CD4-positive, CD25-positive, alpha-beta regulatory T cell (primary cell): ENCODE results near the gene IFT74. TPM values are rescaled to one million over a fixed set of nuclear protein-coding genes. Genes with fewer than 3 reads are reported as not detected.
"Not testable (repeated sequence)": the region's sequence is repeated elsewhere in the genome, so short reads cannot be mapped to it uniquely, and the experiment has no call there.

Source experiments
- ATAC-seq, 2 donors: fragments of 150-1000 bp; cut with Tn5 transposase; one replicate each; pipeline ENCODE4 v1.10.0; 2021; ENCODE audit warnings: low read depth in 2 of 2, moderate number of reproducible peaks in 2 of 2, moderate library complexity in 1 of 2
- DNase-seq, 3 donors: peaks; one replicate each; pipeline versions ENCODE4 v3.0.0 to v3.0.0-alpha.2; 2012 to 2022; ENCODE audit warnings: mixed read lengths in 1 of 3
- H3K27ac ChIP-seq: one replicate; pipeline ENCODE4 v1.7.0; 2013; ENCODE audit warnings: mild to moderate bottlenecking, low read length; ENCODE audit not compliant: insufficient read depth, poor library complexity, severe bottlenecking
- H3K27me3 ChIP-seq: one replicate; pipeline ENCODE4 v1.7.0; 2013; ENCODE audit warnings: low read length; ENCODE audit not compliant: control insufficient read depth, insufficient read depth
- H3K36me3 ChIP-seq: one replicate; pipeline ENCODE4 v1.7.0; 2013; ENCODE audit warnings: mild to moderate bottlenecking, low read length, moderate library complexity; ENCODE audit not compliant: control insufficient read depth, insufficient read depth
- H3K4me1 ChIP-seq: 2 replicates; pipeline ENCODE4 v1.7.0; 2013; ENCODE audit warnings: mild to moderate bottlenecking, low read length; ENCODE audit not compliant: insufficient read depth, control insufficient read depth, poor library complexity, severe bottlenecking
- H3K4me3 ChIP-seq: one replicate; pipeline ENCODE4 v1.7.0; 2013; ENCODE audit warnings: low read depth, mild to moderate bottlenecking, low read length, moderate library complexity
- H3K9me3 ChIP-seq, 2 experiments: 1 replicate in 1 of 2; 2 replicates in 1 of 2; pipeline ENCODE4 v1.7.0; 2013; ENCODE audit warnings: low read length in 2 of 2, mild to moderate bottlenecking in 1 of 2, moderate library complexity in 1 of 2; ENCODE audit not compliant: control insufficient read depth in 2 of 2
- H3K27ac Mint-ChIP-seq, 3 donors: one replicate each; pipeline ENCODE4 v1.8.0; 2020 to 2022; ENCODE audit warnings: mild to moderate bottlenecking in 3 of 3, mixed read lengths in 3 of 3, moderate library complexity in 2 of 3
- H3K27me3 Mint-ChIP-seq: one replicate; pipeline ENCODE4 v1.8.0; 2022; ENCODE audit warnings: mild to moderate bottlenecking, mixed read lengths
- H3K36me3 Mint-ChIP-seq: one replicate; pipeline ENCODE4 v1.8.0; 2020; ENCODE audit warnings: mixed read lengths
- H3K4me1 Mint-ChIP-seq, 4 donors: one replicate each; pipeline ENCODE4 v1.8.0; 2020 to 2022; ENCODE audit warnings: mixed read lengths in 4 of 4, mild to moderate bottlenecking in 1 of 4
- H3K4me3 Mint-ChIP-seq, 4 donors: one replicate each; pipeline ENCODE4 v1.8.0; 2020 to 2022; ENCODE audit warnings: mild to moderate bottlenecking in 4 of 4, mixed read lengths in 4 of 4, moderate library complexity in 3 of 4
- H3K9me3 Mint-ChIP-seq, 7 donors: one replicate each; pipeline ENCODE4 v1.8.0; 2020 to 2022; ENCODE audit warnings: mixed read lengths in 7 of 7, mild to moderate bottlenecking in 3 of 7, moderate library complexity in 2 of 7
- polyA plus RNA-seq, 4 donors: library from polyadenylated mRNA; unstranded; fragments of 300-500 nt; fragmentation: Illumina TruSeq; gene quantifications; one replicate each; pipeline ENCODE4 v1.2.3, GENCODE V29; 2021
- total RNA-seq: library from RNA; stranded (reverse); gene quantifications from one replicate; pipeline ENCODE4 v1.2.3, GENCODE V29; 2022

The IFT74 gene
- total and polyA plus RNA-seq, 5 donors from 2014 or later = 5.3 to 9.6 (median 6.3) TPM

DNA sequence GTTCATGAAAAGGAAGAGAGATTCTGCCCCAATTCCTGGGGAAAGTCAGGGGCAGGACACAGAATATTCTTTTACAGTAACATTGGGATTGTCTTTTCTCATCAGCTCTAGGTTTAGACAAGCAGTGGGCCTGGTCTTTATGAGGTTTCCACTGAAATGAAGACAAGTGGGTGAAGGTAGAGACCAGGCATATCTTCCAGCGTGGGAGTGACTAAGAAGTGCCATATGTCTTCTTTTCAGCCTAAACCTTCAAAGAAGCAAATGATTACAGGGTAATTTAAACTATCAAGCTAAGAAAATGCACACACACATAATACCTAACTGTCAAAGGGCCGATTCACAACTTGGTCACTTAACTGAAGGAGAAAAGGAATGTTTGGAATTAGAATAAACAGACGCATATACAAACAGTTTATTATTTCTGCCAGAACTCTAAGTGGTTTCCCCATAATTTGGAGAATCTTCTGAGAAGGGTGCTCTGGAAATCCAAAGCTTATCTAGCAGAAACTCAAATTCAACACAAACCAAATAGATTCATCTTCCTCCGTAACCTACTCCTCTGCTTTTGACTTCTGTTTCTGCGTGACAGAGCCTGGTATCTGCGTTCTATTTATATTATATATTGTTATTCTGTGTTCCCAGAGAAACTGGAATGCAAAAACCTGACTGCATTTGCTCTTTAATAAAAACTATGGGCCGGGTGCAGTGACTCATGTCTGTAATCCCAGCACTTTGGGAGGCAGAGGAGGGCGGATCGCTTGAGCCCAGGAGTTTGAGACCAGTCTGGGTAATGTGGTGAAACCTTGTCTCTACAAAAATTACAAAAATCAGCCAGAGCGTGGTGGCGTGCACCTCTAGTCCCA is 130.8 kb downstream of the IFT74 start:
- no peak for ATAC-seq
- no peaks in the 10 kb centered on the region for H3K36me3 Mint-ChIP-seq
- H3K4me3 ChIP-seq = no peak overlapping the region
- no peaks in the 10 kb centered on the region for H3K27me3 Mint-ChIP-seq
- no peaks in the 10 kb centered on the region for H3K27me3 ChIP-seq
- DNase-seq = no peak
- no peak overlapping the region for H3K27ac ChIP-seq
- no peaks in the 10 kb centered on the region for H3K36me3 ChIP-seq
- H3K9me3 ChIP-seq = no peaks in the 10 kb centered on the region
- no peaks in the 10 kb centered on the region for H3K4me1 Mint-ChIP-seq
- no peak overlapping the region for H3K27ac Mint-ChIP-seq
- H3K4me1 ChIP-seq = no peaks in the 10 kb centered on the region
- H3K9me3 Mint-ChIP-seq = no peaks in the 10 kb centered on the region
- H3K4me3 Mint-ChIP-seq = no peak overlapping the region

DNA sequence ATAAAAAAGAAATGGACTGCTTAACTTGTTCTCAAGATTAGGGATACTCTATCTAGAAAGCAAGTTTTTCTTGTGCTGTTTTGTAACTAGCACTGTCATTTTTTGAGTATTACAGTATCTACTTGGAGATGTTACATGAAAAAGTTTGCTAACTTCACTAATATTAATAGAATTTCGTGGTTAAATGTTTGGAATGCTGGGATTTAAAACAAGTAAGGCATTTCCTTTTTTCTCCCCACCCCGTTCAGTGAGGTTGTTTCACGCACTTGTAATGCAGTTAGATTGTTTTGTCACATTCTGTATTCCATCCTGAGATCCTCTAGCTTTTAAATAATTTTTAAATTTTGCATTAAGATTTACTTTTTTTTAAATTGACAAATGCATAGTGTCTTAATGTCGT is 132.8 kb downstream of the IFT74 start:
- H3K4me1 Mint-ChIP-seq = no peaks in the 10 kb centered on the region
- no peaks in the 10 kb centered on the region for H3K36me3 Mint-ChIP-seq
- Histone ChIP-seq H3K36me3 (no peaks in the 10 kb centered on the region), H3K4me1 (no peaks in the 10 kb centered on the region), H3K9me3 (no peaks in the 10 kb centered on the region), H3K27ac (no peak overlapping the region), H3K27me3 (no peaks in the 10 kb centered on the region), H3K4me3 (no peak overlapping the region)
- H3K27ac Mint-ChIP-seq = no peak overlapping the region
- no peak for DNase-seq
- no peak overlapping the region for H3K4me3 Mint-ChIP-seq
- no peaks in the 10 kb centered on the region for H3K27me3 Mint-ChIP-seq
- H3K9me3 Mint-ChIP-seq = no peaks in the 10 kb centered on the region
- no peak for ATAC-seq

DNA sequence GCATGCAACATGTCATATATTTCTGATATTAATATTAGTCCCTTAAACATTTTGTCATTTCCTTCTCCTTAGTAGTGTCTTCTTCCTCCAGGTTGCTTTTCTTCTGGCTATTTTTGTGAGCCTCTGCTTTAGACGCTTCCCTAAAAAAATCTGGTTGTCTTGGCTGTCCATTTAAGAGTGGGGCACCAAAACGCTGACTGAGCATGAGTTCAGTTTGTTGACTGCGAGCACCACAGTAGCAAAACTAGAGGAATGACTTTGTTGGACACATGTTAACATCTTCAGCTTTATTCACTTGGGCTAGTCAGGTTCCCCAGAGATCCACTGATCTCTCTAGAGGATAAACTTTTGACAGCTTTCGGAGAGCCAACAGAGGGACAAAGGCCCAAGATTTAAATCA is 133.5 kb downstream of the IFT74 start:
- Mint-ChIP-seq H3K4me3 (no peak overlapping the region), H3K27ac (no peak overlapping the region), H3K4me1 (no peaks in the 10 kb centered on the region), H3K27me3 (no peaks in the 10 kb centered on the region), H3K9me3 (peaks cover 0 to 2% (median 0%) of the 10 kb centered on the region in 7 donors), H3K36me3 (no peaks in the 10 kb centered on the region)
- Histone ChIP-seq H3K9me3 (no peaks in the 10 kb centered on the region), H3K4me1 (no peaks in the 10 kb centered on the region), H3K27me3 (no peaks in the 10 kb centered on the region), H3K27ac (no peak overlapping the region), H3K36me3 (no peaks in the 10 kb centered on the region), H3K4me3 (no peak overlapping the region)
- no peak for DNase-seq
- ATAC-seq = no peak

DNA sequence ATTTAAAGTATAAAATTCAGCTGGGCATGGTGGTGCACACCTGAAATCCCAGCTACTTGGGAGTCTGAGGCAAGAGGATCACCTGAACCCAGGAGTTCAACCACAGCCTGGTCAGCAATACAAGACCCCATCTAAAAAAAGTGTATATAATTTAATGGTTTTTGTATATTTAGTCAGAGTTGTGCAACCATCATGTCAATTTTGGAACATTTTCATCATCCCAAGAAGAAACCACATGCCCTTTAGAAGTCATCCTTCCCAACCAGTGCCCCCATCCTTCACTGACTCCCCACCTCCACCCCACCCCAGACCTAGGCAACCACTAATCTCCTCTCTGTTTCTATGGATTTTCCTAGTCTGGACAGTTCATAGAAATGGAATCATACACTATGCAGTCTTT is 134.0 kb downstream of the IFT74 start:
- DNase-seq (no peak), ATAC-seq (no peak)
- no peaks in the 10 kb centered on the region for H3K9me3 ChIP-seq
- Mint-ChIP-seq H3K4me1 (no peaks in the 10 kb centered on the region), H3K9me3 (peaks cover 0 to 3% (median 0%) of the 10 kb centered on the region in 7 donors), H3K27ac (no peak overlapping the region), H3K4me3 (no peak overlapping the region), H3K36me3 (no peaks in the 10 kb centered on the region), H3K27me3 (no peaks in the 10 kb centered on the region)
- no peaks in the 10 kb centered on the region for H3K4me1 ChIP-seq
- no peaks in the 10 kb centered on the region for H3K36me3 ChIP-seq
- no peak overlapping the region for H3K4me3 ChIP-seq
- no peak overlapping the region for H3K27ac ChIP-seq
- H3K27me3 ChIP-seq = no peaks in the 10 kb centered on the region

DNA sequence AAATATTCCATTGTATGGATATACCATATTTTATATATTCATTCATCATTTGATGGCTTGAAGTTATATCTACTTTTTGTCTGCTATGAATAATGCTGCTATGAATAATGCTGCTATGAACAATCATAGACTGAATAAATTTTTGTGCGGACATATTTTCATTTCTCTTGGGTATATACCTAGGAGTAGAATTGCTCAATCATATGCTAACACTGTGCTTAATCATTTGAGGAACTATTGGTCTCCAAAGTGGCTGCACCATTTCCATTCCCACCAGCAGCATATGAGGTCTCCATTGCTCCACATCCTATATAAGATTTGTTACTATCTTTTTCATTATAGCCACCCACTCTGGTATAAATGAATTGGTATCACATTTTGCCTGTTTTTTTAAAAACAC is 134.5 kb downstream of the IFT74 start:
- Histone ChIP-seq H3K9me3 (no peaks in the 10 kb centered on the region), H3K4me3 (no peak overlapping the region), H3K36me3 (no peaks in the 10 kb centered on the region), H3K27ac (no peak overlapping the region), H3K27me3 (no peaks in the 10 kb centered on the region), H3K4me1 (no peaks in the 10 kb centered on the region)
- Mint-ChIP-seq H3K4me3 (no peak overlapping the region), H3K9me3 (peaks cover 0 to 3% (median 0%) of the 10 kb centered on the region in 7 donors), H3K4me1 (no peaks in the 10 kb centered on the region), H3K27ac (no peak overlapping the region), H3K27me3 (no peaks in the 10 kb centered on the region), H3K36me3 (no peaks in the 10 kb centered on the region)
- DNase-seq (no peak), ATAC-seq (no peak)

DNA sequence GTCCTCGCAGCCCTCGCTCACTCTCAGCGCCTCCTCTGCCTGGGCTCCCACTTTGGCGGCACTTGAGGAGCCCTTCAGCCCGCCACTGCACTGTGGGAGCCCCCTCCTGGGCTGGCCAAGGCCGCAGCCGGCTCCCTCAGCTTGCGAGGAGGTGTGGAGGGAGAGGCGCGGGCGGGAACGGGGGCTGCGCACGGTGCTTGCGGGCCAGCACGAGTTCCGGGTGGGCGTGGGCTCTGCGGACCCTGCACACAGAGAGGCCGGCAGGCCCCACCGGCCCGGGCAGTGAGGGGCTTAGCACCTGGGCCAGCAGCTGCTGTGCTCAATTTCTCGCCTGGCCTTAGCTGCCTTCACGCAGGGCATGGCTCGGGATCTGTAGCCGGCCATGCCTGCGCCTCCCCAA is 136.3 kb downstream of the IFT74 start:
- H3K9me3 ChIP-seq, H3K4me3 ChIP-seq, H3K36me3 Mint-ChIP-seq, H3K27ac Mint-ChIP-seq, H3K27ac ChIP-seq, H3K4me3 Mint-ChIP-seq, H3K27me3 Mint-ChIP-seq, H3K27me3 ChIP-seq, H3K4me1 Mint-ChIP-seq, H3K36me3 ChIP-seq, H3K4me1 ChIP-seq, ATAC-seq, H3K9me3 Mint-ChIP-seq: not testable (repeated sequence)
- peak in 1 of 3 donors; percentile 1 for DNase-seq

DNA sequence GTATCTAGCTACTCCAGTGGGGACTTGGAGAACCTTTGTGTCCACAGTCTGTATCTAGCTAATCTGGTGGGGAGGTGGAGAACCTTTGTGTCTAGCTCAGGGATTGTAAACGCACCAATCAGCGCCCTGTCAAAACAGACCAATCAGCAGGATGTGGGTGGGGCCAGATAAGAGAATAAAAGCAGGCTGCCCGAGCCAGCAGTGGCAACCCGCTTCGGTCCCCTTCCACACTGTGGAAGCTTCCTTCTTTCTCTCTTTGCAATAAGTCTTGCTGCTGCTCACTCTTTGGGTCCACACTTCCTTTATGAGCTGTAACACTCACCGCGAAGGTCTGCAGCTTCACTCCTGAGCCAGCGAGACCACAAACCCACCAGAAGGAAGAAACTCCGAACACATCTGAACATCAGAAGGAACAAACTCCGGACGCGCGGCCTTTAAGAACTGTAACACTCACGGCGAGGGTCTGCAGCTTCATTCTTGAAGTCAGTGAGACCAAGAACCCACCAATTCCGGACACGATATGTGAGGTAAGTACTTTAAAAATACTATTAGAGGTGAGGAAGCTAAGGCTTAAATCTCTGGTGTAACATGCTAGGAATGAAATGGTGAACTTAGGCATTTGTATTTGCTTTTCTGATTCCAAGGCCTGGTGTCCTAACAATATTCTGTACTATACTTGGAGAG is 137.3 kb downstream of the IFT74 start:
- H3K27me3 Mint-ChIP-seq, DNase-seq, H3K4me3 ChIP-seq, H3K9me3 ChIP-seq, H3K27ac Mint-ChIP-seq, H3K4me3 Mint-ChIP-seq, H3K4me1 ChIP-seq, H3K9me3 Mint-ChIP-seq, ATAC-seq, H3K4me1 Mint-ChIP-seq, H3K36me3 ChIP-seq, H3K27ac ChIP-seq, H3K27me3 ChIP-seq, H3K36me3 Mint-ChIP-seq: not testable (repeated sequence)
